ENCODE measurements around the gene CENPF. TPM values are rescaled to one million over a fixed set of nuclear protein-coding genes. Genes with fewer than 3 reads are reported as not detected.

Gene CENPF
- total RNA-seq, 1 donor from 2014 or later: 4.7 TPM

DNA sequence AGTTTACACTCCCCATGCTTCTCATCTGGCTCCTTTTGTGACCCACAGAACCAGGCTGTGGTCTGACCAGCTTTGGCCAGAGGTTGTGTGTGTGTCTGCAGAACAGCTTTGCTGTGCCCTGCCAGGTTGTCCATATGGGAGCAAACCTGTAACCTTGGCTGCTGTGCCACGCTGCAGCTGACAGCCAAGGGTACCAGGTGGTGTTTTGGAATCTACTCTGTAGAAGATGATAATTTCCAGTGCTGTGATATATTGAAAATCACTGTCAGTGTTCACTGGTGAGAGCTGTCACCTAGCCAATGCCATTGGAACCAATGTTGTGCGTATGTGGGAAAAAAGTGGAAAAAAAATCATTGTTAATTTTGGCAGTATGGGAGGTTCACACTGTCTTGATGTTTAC is 18.2 kb downstream of the CENPF start:
- Histone ChIP-seq H3K27me3 (ENCODE audit: control insufficient read depth in 3 of 3, insufficient read depth in 3 of 3, low read length in 3 of 3) (no peaks in the 10 kb centered on the region), H3K9ac (ENCODE audit: low read depth in 1 of 3, low read length in 3 of 3) (no peak overlapping the region), H3K27ac (ENCODE audit: low read depth, low read length) (no peak overlapping the region), H3K9me3 (ENCODE audit: control insufficient read depth in 3 of 3, low read length in 3 of 3) (no peaks in the 10 kb centered on the region), H3K4me1 (ENCODE audit: control insufficient read depth in 3 of 3, insufficient read depth in 3 of 3, low read length in 3 of 3) (no peaks in the 10 kb centered on the region), H3K36me3 (ENCODE audit: control insufficient read depth in 3 of 3, insufficient read depth in 3 of 3, low read length in 3 of 3) (no peaks in the 10 kb centered on the region), H3K4me3 (ENCODE audit: low read length in 3 of 3) (no peak overlapping the region)

DNA sequence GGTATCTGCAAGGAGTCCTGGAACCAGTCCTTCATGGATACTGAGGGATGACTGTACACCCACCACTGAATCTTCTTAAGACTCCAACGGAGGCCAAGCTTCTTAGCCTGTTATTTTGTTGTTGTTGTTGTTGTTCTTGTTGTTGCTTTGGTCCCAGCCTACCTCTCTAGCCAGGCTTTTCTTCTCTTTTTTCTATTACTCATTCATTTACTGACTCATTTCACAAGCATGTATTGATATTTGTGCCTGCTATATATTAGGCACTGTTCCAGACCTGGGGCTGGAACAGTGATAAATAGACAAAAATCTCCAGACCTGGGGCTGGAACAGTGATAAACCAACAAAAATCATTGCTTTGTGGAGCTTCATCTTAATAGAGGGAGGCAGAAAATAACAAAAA is 20.4 kb downstream of the CENPF start:
- Histone ChIP-seq H3K9ac (ENCODE audit: low read depth in 1 of 3, low read length in 3 of 3) (no peak overlapping the region), H3K4me1 (ENCODE audit: control insufficient read depth in 3 of 3, insufficient read depth in 3 of 3, low read length in 3 of 3) (no peaks in the 10 kb centered on the region), H3K9me3 (ENCODE audit: control insufficient read depth in 3 of 3, low read length in 3 of 3) (no peaks in the 10 kb centered on the region), H3K36me3 (ENCODE audit: control insufficient read depth in 3 of 3, insufficient read depth in 3 of 3, low read length in 3 of 3) (no peaks in the 10 kb centered on the region), H3K4me3 (ENCODE audit: low read length in 3 of 3) (no peak overlapping the region), H3K27ac (ENCODE audit: low read depth, low read length) (no peak overlapping the region), H3K27me3 (ENCODE audit: control insufficient read depth in 3 of 3, insufficient read depth in 3 of 3, low read length in 3 of 3) (no peaks in the 10 kb centered on the region)

DNA sequence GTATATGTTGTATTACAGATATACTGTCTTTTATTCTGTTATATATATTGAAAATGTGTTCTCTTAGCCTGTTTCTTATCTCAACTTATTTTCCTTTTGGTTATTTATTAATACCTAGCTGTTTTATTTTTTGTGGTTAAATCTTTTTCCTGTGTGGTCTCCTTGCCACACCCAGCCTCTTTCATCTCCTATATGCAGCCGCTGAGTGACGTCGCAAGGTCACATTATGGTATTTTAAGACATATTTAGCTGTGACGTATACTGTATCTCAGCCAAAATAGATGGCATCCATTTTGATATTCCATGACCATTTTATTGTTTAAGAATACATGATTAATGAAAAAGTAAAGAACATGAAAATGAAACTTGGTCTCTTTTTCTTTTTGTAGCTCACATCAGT is 29.1 kb downstream of the CENPF start:
- Histone ChIP-seq H3K27ac (ENCODE audit: low read depth, low read length) (no peak overlapping the region), H3K9me3 (ENCODE audit: control insufficient read depth in 3 of 3, low read length in 3 of 3) (no peaks in the 10 kb centered on the region), H3K27me3 (ENCODE audit: control insufficient read depth in 3 of 3, insufficient read depth in 3 of 3, low read length in 3 of 3) (no peaks in the 10 kb centered on the region), H3K36me3 (ENCODE audit: control insufficient read depth in 3 of 3, insufficient read depth in 3 of 3, low read length in 3 of 3) (no peaks in the 10 kb centered on the region), H3K4me3 (ENCODE audit: low read length in 3 of 3) (no peak overlapping the region), H3K4me1 (ENCODE audit: control insufficient read depth in 3 of 3, insufficient read depth in 3 of 3, low read length in 3 of 3) (no peaks in the 10 kb centered on the region), H3K9ac (ENCODE audit: low read depth in 1 of 3, low read length in 3 of 3) (no peak overlapping the region)

DNA sequence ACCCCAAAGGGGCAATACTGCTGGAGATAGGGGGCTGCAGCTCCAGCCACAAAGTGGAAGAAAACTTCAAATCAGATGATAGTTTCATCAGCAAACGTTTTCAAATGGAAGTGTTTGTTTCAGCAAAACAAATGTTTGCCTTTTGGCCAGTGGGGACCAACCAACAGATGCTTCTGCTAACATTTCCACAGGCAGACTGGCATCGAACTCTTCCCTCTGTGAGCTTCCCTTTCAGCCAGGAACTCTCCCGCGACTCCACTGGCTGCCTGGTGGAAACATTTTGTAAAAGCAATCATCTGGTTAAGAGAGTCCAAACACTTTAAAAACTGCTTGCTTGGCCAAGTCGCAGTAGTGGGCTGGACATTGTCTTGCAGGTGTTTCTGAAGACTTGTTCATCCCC is 30.7 kb downstream of the CENPF start:
- no peaks in the 10 kb centered on the region for H3K4me1 ChIP-seq (ENCODE audit: control insufficient read depth in 3 of 3, insufficient read depth in 3 of 3, low read length in 3 of 3)
- H3K4me3 ChIP-seq (ENCODE audit: low read length in 3 of 3): no peak overlapping the region
- no peak overlapping the region for H3K27ac ChIP-seq (ENCODE audit: low read depth, low read length)
- no peaks in the 10 kb centered on the region for H3K9me3 ChIP-seq (ENCODE audit: control insufficient read depth in 3 of 3, low read length in 3 of 3)
- no peaks in the 10 kb centered on the region for H3K27me3 ChIP-seq (ENCODE audit: control insufficient read depth in 3 of 3, insufficient read depth in 3 of 3, low read length in 3 of 3)
- H3K36me3 ChIP-seq (ENCODE audit: control insufficient read depth in 3 of 3, insufficient read depth in 3 of 3, low read length in 3 of 3): no peaks in the 10 kb centered on the region
- H3K9ac ChIP-seq (ENCODE audit: low read depth in 1 of 3, low read length in 3 of 3): no peak overlapping the region

DNA sequence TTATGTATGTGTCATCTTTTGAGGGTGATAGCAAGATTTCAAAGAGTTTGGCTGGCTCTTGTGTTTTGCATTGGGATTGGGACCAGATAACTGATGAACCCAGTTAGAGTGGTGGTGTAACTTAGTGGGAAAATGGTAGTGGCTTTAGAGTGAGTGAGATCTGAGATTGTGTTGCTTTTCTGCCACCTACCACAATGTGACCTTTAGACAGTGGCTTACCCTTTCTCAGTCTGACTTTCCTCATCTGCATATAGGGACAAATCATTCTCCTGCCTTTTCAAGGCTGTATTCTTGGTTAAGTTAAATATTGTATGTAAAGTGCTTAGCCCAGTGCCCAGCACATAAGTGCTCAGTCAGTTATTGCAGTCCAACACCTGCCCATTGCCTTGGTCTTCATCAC is 31.3 kb downstream of the CENPF start:
- no peak overlapping the region for H3K9ac ChIP-seq (ENCODE audit: low read depth in 1 of 3, low read length in 3 of 3)
- no peaks in the 10 kb centered on the region for H3K4me1 ChIP-seq (ENCODE audit: control insufficient read depth in 3 of 3, insufficient read depth in 3 of 3, low read length in 3 of 3)
- no peaks in the 10 kb centered on the region for H3K27me3 ChIP-seq (ENCODE audit: control insufficient read depth in 3 of 3, insufficient read depth in 3 of 3, low read length in 3 of 3)
- H3K27ac ChIP-seq (ENCODE audit: low read depth, low read length): no peak overlapping the region
- H3K4me3 ChIP-seq (ENCODE audit: low read length in 3 of 3): no peak overlapping the region
- no peaks in the 10 kb centered on the region for H3K9me3 ChIP-seq (ENCODE audit: control insufficient read depth in 3 of 3, low read length in 3 of 3)
- H3K36me3 ChIP-seq (ENCODE audit: control insufficient read depth in 3 of 3, insufficient read depth in 3 of 3, low read length in 3 of 3): no peaks in the 10 kb centered on the region

DNA sequence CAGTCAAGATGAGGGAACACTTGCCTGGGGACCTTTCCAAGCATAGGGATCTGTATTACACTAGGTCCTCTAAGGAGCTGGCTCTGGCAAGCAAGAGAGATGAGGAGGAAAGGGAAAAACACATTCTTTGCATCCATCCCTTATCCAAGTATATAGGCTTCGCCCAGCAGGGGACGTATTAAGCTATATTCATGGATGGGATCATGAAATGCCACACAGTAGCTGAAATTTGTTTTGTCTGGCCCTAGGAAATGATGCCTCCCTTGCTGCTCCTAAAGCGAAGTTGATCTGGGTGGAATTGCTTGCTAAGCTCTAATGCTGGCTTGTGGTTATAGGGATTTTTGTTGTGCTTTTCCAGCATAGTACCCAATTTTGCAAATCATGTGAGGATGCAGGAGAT is 32.1 kb downstream of the CENPF start:
- no peaks in the 10 kb centered on the region for H3K4me1 ChIP-seq (ENCODE audit: control insufficient read depth in 3 of 3, insufficient read depth in 3 of 3, low read length in 3 of 3)
- no peaks in the 10 kb centered on the region for H3K9me3 ChIP-seq (ENCODE audit: control insufficient read depth in 3 of 3, low read length in 3 of 3)
- H3K27me3 ChIP-seq (ENCODE audit: control insufficient read depth in 3 of 3, insufficient read depth in 3 of 3, low read length in 3 of 3): no peaks in the 10 kb centered on the region
- H3K9ac ChIP-seq (ENCODE audit: low read depth in 1 of 3, low read length in 3 of 3): no peak overlapping the region
- H3K36me3 ChIP-seq (ENCODE audit: control insufficient read depth in 3 of 3, insufficient read depth in 3 of 3, low read length in 3 of 3): no peaks in the 10 kb centered on the region
- H3K27ac ChIP-seq (ENCODE audit: low read depth, low read length): no peak overlapping the region
- H3K4me3 ChIP-seq (ENCODE audit: low read length in 3 of 3): no peak overlapping the region

DNA sequence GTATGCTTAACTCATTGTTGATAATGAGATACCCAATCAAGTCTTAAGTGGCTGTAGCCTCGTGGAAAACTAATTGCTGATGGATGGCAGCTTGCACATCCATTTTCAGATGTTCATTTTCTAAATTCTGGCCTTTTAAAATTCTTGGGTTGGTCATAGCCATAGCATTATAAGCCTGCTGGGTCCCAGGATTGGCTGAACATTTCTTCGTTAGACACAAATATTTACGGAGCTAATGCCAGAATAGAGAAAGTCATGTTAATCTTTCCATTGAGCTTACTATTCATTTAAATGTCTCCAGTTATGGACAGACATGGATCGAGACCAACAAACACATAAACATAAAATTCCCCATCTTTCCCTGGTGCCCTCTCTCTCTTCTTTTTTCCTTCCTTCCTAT is 32.5 kb downstream of the CENPF start:
- Histone ChIP-seq H3K4me3 (ENCODE audit: low read length in 3 of 3) (no peak overlapping the region), H3K27me3 (ENCODE audit: control insufficient read depth in 3 of 3, insufficient read depth in 3 of 3, low read length in 3 of 3) (no peaks in the 10 kb centered on the region), H3K9me3 (ENCODE audit: control insufficient read depth in 3 of 3, low read length in 3 of 3) (no peaks in the 10 kb centered on the region), H3K9ac (ENCODE audit: low read depth in 1 of 3, low read length in 3 of 3) (no peak overlapping the region), H3K27ac (ENCODE audit: low read depth, low read length) (no peak overlapping the region), H3K36me3 (ENCODE audit: control insufficient read depth in 3 of 3, insufficient read depth in 3 of 3, low read length in 3 of 3) (no peaks in the 10 kb centered on the region), H3K4me1 (ENCODE audit: control insufficient read depth in 3 of 3, insufficient read depth in 3 of 3, low read length in 3 of 3) (no peaks in the 10 kb centered on the region)

DNA sequence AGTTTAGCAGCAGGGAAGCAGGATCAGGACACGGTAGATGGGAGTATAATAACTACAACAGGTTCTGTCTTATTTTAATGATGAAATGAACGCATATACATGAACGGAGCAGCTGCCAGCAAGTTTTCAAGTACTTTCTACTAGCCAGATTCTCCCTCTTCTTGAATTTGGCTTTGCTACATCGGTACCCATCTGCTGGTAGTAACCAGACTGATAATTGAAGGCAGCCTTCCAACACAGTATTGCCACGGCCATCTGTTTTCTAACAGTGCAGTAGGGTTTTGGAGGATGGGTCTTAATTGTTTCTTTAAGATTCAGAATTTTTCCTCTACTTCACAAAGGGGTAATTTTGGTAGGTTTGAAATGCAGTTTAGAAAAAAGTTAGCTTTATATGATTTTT is 33.4 kb downstream of the CENPF start:
- Histone ChIP-seq H3K4me3 (ENCODE audit: low read length in 3 of 3) (no peak overlapping the region), H3K9ac (ENCODE audit: low read depth in 1 of 3, low read length in 3 of 3) (no peak overlapping the region), H3K9me3 (ENCODE audit: control insufficient read depth in 3 of 3, low read length in 3 of 3) (no peaks in the 10 kb centered on the region), H3K27ac (ENCODE audit: low read depth, low read length) (no peak overlapping the region), H3K4me1 (ENCODE audit: control insufficient read depth in 3 of 3, insufficient read depth in 3 of 3, low read length in 3 of 3) (no peaks in the 10 kb centered on the region), H3K27me3 (ENCODE audit: control insufficient read depth in 3 of 3, insufficient read depth in 3 of 3, low read length in 3 of 3) (no peaks in the 10 kb centered on the region), H3K36me3 (ENCODE audit: control insufficient read depth in 3 of 3, insufficient read depth in 3 of 3, low read length in 3 of 3) (no peaks in the 10 kb centered on the region)

DNA sequence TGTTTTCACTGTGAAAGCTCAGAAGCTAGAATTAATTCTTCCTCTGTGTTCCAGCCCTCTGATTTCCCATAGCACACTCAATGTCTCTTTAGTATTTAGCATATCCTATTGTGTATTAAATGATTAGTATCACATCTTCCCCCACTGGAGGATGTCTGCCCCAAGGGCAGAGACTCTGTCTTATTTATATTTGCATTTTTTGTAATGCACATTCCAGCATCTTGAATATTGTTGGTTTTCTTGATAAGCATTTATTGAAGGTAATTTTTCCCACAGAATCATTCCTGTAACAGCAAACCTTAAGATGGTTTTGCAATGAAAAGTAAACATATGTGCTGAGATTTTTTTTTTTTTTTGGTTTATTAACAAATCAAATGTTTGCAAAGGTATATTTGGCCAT is 34.1 kb downstream of the CENPF start:
- Histone ChIP-seq H3K4me3 (ENCODE audit: low read length in 3 of 3) (no peak overlapping the region), H3K9ac (ENCODE audit: low read depth in 1 of 3, low read length in 3 of 3) (no peak overlapping the region), H3K36me3 (ENCODE audit: control insufficient read depth in 3 of 3, insufficient read depth in 3 of 3, low read length in 3 of 3) (no peaks in the 10 kb centered on the region), H3K27ac (ENCODE audit: low read depth, low read length) (no peak overlapping the region), H3K4me1 (ENCODE audit: control insufficient read depth in 3 of 3, insufficient read depth in 3 of 3, low read length in 3 of 3) (no peaks in the 10 kb centered on the region), H3K27me3 (ENCODE audit: control insufficient read depth in 3 of 3, insufficient read depth in 3 of 3, low read length in 3 of 3) (no peaks in the 10 kb centered on the region), H3K9me3 (ENCODE audit: control insufficient read depth in 3 of 3, low read length in 3 of 3) (no peaks in the 10 kb centered on the region)

DNA sequence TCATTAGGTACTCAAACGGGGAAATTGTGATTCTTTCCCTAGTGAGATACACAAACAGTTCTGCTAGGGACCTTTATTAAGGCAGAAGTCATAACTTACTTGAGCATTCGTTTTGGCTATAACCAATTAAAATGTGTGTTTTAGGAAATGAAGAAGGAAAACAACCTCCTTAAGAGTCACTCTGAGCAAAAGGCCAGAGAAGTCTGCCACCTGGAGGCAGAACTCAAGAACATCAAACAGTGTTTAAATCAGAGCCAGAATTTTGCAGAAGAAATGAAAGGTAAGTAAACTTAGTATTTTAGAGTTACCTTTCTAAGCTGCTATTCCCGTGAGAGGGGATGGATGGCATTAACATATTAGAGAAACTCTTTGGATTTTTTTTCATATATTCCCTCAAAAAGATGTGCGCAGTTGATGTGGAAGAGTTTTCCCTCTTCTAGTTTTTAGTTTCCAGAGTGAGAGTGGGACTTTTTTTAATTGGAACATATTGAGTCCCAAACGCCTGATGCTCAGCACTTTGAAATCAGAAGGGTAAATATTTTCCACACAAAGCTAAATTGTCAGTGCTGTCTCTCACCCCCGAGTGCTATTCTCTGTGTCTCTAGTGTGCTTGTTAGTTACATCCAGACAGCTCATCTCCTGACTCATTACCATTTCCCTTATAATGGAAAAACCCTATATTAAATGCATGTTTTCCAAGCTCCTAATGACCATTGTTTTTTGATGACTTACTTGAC is 34.9 kb downstream of the CENPF start:
- H3K4me1 ChIP-seq (ENCODE audit: control insufficient read depth in 3 of 3, insufficient read depth in 3 of 3, low read length in 3 of 3): peaks cover 0 to 1% (median 0%) of the 10 kb centered on the region in 3 donors
- H3K4me3 ChIP-seq (ENCODE audit: low read length in 3 of 3): no peak overlapping the region

More for the DNA sequence above, 34.9 kb downstream of the CENPF start:
- Histone ChIP-seq H3K9ac (ENCODE audit: low read depth in 1 of 3, low read length in 3 of 3) (no peak overlapping the region), H3K36me3 (ENCODE audit: control insufficient read depth in 3 of 3, insufficient read depth in 3 of 3, low read length in 3 of 3) (no peaks in the 10 kb centered on the region), H3K9me3 (ENCODE audit: control insufficient read depth in 3 of 3, low read length in 3 of 3) (no peaks in the 10 kb centered on the region), H3K27ac (ENCODE audit: low read depth, low read length) (no peak overlapping the region), H3K27me3 (ENCODE audit: control insufficient read depth in 3 of 3, insufficient read depth in 3 of 3, low read length in 3 of 3) (no peaks in the 10 kb centered on the region)
